HepG2 (cell line): ENCODE results near the gene BANP. TPM values are rescaled to one million over a fixed set of nuclear protein-coding genes. Genes with fewer than 3 reads are reported as not detected.

ENCODE experiments used
- ATAC-seq: fragments of 200-7000 bp; cut with Tn5 transposase; 3 replicates; pipeline ENCODE4 v1.9.1; 2020; ENCODE audit warnings: mild to moderate bottlenecking, moderate library complexity
- BruUV-seq: library from RNA; stranded (reverse); fragments of 400-500 nt; replicated peaks from 2 replicates; lab custom pipeline; 2021; lab: Mats Ljungman, UMichigan
- CTCF ChIA-PET: fragments of 300-600 bp; formaldehyde crosslinking; extraction: SDS; loops from one replicate; lab custom pipeline; 2021; ENCODE audit warnings: low total read pairs, inconsistent platforms, low intra/inter-chr PET ratio; lab: Yijun Ruan, JAX
- POLR2A ChIA-PET: fragments of 350-600 bp; sonication (Branson Sonifier 250); formaldehyde crosslinking; loops from one replicate; lab custom pipeline; 2020; ENCODE audit warnings: antibody characterized with exemption, inconsistent platforms; lab: Yijun Ruan, JAX
- DNase-seq: peaks from one replicate; pipeline ENCODE4 v3.0.0-alpha.2; 2015; ENCODE audit warnings: low spot score
- FAIRE-seq: peaks from 3 replicates; lab custom pipeline; 2011; peaks lifted over from hg19 to GRCh38; lab: Jason Lieb, UNC
- H2AFZ ChIP-seq: one replicate; pipeline ENCODE4 v1.6.1; 2011; ENCODE audit warnings: low read length, inconsistent platforms
- H3K27ac ChIP-seq: fragments of 300-600 bp; 3 replicates; pipeline ENCODE4 v1.8.0; 2011; ENCODE audit warnings: mixed run types, mild to moderate bottlenecking, mixed read lengths, low read length, inconsistent platforms; ENCODE audit not compliant: insufficient read depth; ENCODE audit errors: extremely low read length
- H3K27me3 ChIP-seq, 2 experiments: fragments of 200-600 bp in 1 of 2; 2 replicates in 1 of 2; 3 replicates in 1 of 2; pipeline versions ENCODE4 v1.6.0 to v1.8.0; 2011; ENCODE audit warnings: low read length in 2 of 2, mild to moderate bottlenecking in 2 of 2, moderate library complexity in 2 of 2, inconsistent platforms in 1 of 2; ENCODE audit not compliant: insufficient read depth in 2 of 2, control insufficient read depth in 1 of 2
- H3K36me3 ChIP-seq, 2 experiments: fragments of 200-600 bp in 1 of 2; replicated peaks in 1 of 2; 2 replicates in 1 of 2; 3 replicates in 1 of 2; pipeline versions ENCODE4 v1.5.1 to v1.8.0; 2011; ENCODE audit warnings: low read length in 2 of 2, inconsistent platforms in 1 of 2; ENCODE audit not compliant: insufficient read depth in 2 of 2, control insufficient read depth in 1 of 2
- H3K4me1 ChIP-seq: 2 replicates; pipeline ENCODE4 v1.5.1; 2012; ENCODE audit warnings: low read length, inconsistent platforms; ENCODE audit not compliant: insufficient read depth
- H3K4me2 ChIP-seq: 2 replicates; pipeline ENCODE4 v1.6.0; 2011; ENCODE audit warnings: low read depth, low read length, inconsistent platforms
- H3K4me3 ChIP-seq, 3 experiments: fragments of 200-600 bp in 1 of 3; sonication (generic), shearing (Covaris generic) in 1 of 3; replicated peaks in 1 of 3; 2 replicates each; pipeline ENCODE4 v1.5.1; 2011 to 2016; ENCODE audit warnings: low read length in 3 of 3, inconsistent platforms in 2 of 3, low read depth in 2 of 3, mild to moderate bottlenecking in 2 of 3, control low read depth in 1 of 3, mixed read lengths in 1 of 3; ENCODE audit not compliant: insufficient read depth in 1 of 3
- H3K79me2 ChIP-seq: one replicate; pipeline ENCODE4 v1.6.1; 2011; ENCODE audit warnings: low read length, inconsistent platforms; ENCODE audit not compliant: insufficient read depth
- H3K9ac ChIP-seq: 2 replicates; pipeline ENCODE4 v1.6.0; 2011; ENCODE audit warnings: mild to moderate bottlenecking, low read depth, low read length, inconsistent platforms; ENCODE audit not compliant: insufficient read depth
- H3K9me3 ChIP-seq: 2 replicates; pipeline ENCODE4 v1.5.1; 2012; ENCODE audit warnings: mild to moderate bottlenecking, low read length
- H4K20me1 ChIP-seq: 2 replicates; pipeline ENCODE4 v1.6.0; 2011; ENCODE audit warnings: inconsistent platforms, mild to moderate bottlenecking, low read length, moderate library complexity; ENCODE audit not compliant: insufficient read depth
- ADNP ChIP-seq: sonication (generic); formaldehyde crosslinking; IDR thresholded peaks from 2 replicates; pipeline ENCODE4 v1.4.0; 2020; ENCODE audit warnings: missing genetic modification reagents
- CENPT ChIP-seq: sonication (generic); formaldehyde crosslinking; IDR thresholded peaks from 2 replicates; pipeline ENCODE4 v1.8.0; 2022; ENCODE audit warnings: low read depth, mild to moderate bottlenecking, moderate library complexity, missing genetic modification reagents
- FOXP1 ChIP-seq, 2 experiments: fragments of 450-650 bp in 1 of 2; IDR thresholded peaks; 2 replicates each; pipeline ENCODE4 v1.6.1; 2017 to 2018; ENCODE audit warnings: antibody characterized with exemption in 1 of 2
- HCFC1 ChIP-seq: fragments of 150-350 bp; IDR thresholded peaks from 2 replicates; pipeline ENCODE4 v1.6.1; 2014; ENCODE audit warnings: low read depth, low read length
- IRF1 ChIP-seq: sonication (generic); formaldehyde crosslinking; IDR thresholded peaks from 2 replicates; pipeline ENCODE4 v1.4.0; 2020; ENCODE audit warnings: low read depth, mild to moderate bottlenecking, missing genetic modification reagents
- KMT2A ChIP-seq: sonication (generic); formaldehyde crosslinking; IDR thresholded peaks from 2 replicates; pipeline ENCODE4 v1.4.0; 2020; ENCODE audit warnings: missing genetic modification reagents
- MIXL1 ChIP-seq: IDR thresholded peaks from 2 replicates; pipeline ENCODE4 v1.6.1; 2016
- RBM22 ChIP-seq: fragments of 200-400 bp; formaldehyde crosslinking; optimal IDR thresholded peaks from 2 replicates; pipeline ENCODE3; 2017; ENCODE audit warnings: mild to moderate bottlenecking, low read length, moderate library complexity
- SUZ12 ChIP-seq: fragments of 150-350 bp; IDR thresholded peaks from 2 replicates; pipeline ENCODE4 v1.6.1; 2014; ENCODE audit warnings: low read depth, low read length
- SYNCRIP ChIP-seq: fragments of 200-400 bp; formaldehyde crosslinking; IDR thresholded peaks from 2 replicates; pipeline ENCODE4 v1.6.1; 2018; ENCODE audit warnings: mild to moderate bottlenecking, low read depth, low read length; ENCODE audit not compliant: insufficient read depth
- ZBTB39 ChIP-seq: sonication (generic); formaldehyde crosslinking; IDR thresholded peaks from 2 replicates; pipeline ENCODE4 v1.5.0; 2020; ENCODE audit warnings: missing genetic modification reagents
- ZIK1 ChIP-seq: sonication (generic); formaldehyde crosslinking; IDR thresholded peaks from 2 replicates; pipeline ENCODE4 v1.5.0; 2020; ENCODE audit warnings: mild to moderate bottlenecking, low read depth, missing genetic modification reagents, borderline replicate concordance
- ZNF30 ChIP-seq: sonication (generic); formaldehyde crosslinking; IDR thresholded peaks from 2 replicates; pipeline ENCODE4 v1.5.0; 2020; ENCODE audit warnings: mild to moderate bottlenecking, missing genetic modification reagents
- ZNF496 ChIP-seq: sonication (generic); formaldehyde crosslinking; IDR thresholded peaks from 2 replicates; pipeline ENCODE4 v1.8.1; 2023; ENCODE audit warnings: mild to moderate bottlenecking, moderate library complexity, missing genetic modification reagents; ENCODE audit not compliant: insufficient replicate concordance
- ZNF780A ChIP-seq: sonication (generic); formaldehyde crosslinking; IDR thresholded peaks from 2 replicates; pipeline ENCODE4 v1.8.0; 2022; ENCODE audit warnings: mild to moderate bottlenecking, missing genetic modification reagents, moderate library complexity
- WGBS: methylation state at CpG from one replicate; pipeline ENCODE4 v1.1.6; 2017; ENCODE audit warnings: low lambda C conversion rate; 5-methylcytosine and 5-hydroxymethylcytosine counted together
- in situ Hi-C: cut with HindIII; loops from 2 replicates; pipeline ENCODE4 v1.10.0; 2017; ENCODE audit warnings: low pct_unique_long_range_greater_than_20kb; ENCODE audit not compliant: extremely low pct_ligation_motif_present
- intact Hi-C: fragments of 100-400 bp; cut with micrococcal nuclease; formaldehyde crosslinking; loops from one replicate; pipeline ENCODE4 v1.10.0; 2022; ENCODE audit not compliant: unreplicated experiment
- polyA plus RNA-seq, 8 experiments: library from polyadenylated mRNA; depleted of rRNA in 3 of 8; stranded (reverse) in 7 of 8; unstranded in 1 of 8; fragments of >200 nt; fragmentation: Illumina TruSeq in 4 of 8; extraction: Trizol in 4 of 8; gene quantifications; 2 replicates each; pipeline versions ENCODE4 v1.2.1 to v1.2.3, GENCODE V29; 2011 to 2016; ENCODE audit warnings: low read depth in 4 of 8, missing spikeins in 1 of 8, mixed read lengths in 1 of 8; ENCODE audit not compliant: insufficient read depth in 1 of 8
- total RNA-seq, 5 experiments: library from RNA; depleted of rRNA; stranded (reverse); fragments of >200 nt; fragmentation: Illumina TruSeq; extraction: Trizol; gene quantifications; 2 replicates each; pipeline ENCODE4 v1.2.3, GENCODE V29; 2016; ENCODE audit warnings: low read depth in 1 of 5
- TF ChIP-seq, protein P1 (sequence below): sonication (generic); formaldehyde crosslinking; IDR thresholded peaks from 2 replicates; pipeline ENCODE4 v1.4.0; 2020; ENCODE audit warnings: mild to moderate bottlenecking, missing genetic modification reagents
- TF ChIP-seq, protein P2 (sequence below): sonication (generic); formaldehyde crosslinking; IDR thresholded peaks from 2 replicates; pipeline ENCODE4 v1.4.0; 2020; ENCODE audit warnings: mild to moderate bottlenecking, missing genetic modification reagents

BANP gene
- total and polyA plus RNA-seq, 2 of the 13 experiments (the other 11 are each of a cell fraction or from before 2014, with no cell fraction given) = 20.2 to 23.8 TPM

- TF ChIP-seq ZBTB39 (no peak), ZNF30 (no peak), MIXL1 (no peak), SUZ12 (no peak), KMT2A (CRISPR knock-in tag) (no peak), FOXP1 (IDR thresholded peaks at IDR 0.05) (no peak), FOXP1 (CRISPR knock-in tag; IDR thresholded peaks at IDR 0.05) (no peak), IRF1 (no peak), SYNCRIP (no peak)
- TF ChIP-seq, protein P1, sequence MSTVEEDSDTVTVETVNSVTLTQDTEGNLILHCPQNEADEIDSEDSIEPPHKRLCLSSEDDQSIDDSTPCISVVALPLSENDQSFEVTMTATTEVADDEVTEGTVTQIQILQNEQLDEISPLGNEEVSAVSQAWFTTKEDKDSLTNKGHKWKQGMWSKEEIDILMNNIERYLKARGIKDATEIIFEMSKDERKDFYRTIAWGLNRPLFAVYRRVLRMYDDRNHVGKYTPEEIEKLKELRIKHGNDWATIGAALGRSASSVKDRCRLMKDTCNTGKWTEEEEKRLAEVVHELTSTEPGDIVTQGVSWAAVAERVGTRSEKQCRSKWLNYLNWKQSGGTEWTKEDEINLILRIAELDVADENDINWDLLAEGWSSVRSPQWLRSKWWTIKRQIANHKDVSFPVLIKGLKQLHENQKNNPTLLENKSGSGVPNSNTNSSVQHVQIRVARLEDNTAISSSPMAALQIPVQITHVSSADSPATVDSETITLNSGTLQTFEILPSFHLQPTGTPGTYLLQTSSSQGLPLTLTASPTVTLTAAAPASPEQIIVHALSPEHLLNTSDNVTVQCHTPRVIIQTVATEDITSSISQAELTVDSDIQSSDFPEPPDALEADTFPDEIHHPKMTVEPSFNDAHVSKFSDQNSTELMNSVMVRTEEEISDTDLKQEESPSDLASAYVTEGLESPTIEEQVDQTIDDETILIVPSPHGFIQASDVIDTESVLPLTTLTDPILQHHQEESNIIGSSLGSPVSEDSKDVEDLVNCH = no peak
Observed at GRCh38 chr16:87974178-87974577, 22.9 kb downstream of the BANP start (continued).

DNA sequence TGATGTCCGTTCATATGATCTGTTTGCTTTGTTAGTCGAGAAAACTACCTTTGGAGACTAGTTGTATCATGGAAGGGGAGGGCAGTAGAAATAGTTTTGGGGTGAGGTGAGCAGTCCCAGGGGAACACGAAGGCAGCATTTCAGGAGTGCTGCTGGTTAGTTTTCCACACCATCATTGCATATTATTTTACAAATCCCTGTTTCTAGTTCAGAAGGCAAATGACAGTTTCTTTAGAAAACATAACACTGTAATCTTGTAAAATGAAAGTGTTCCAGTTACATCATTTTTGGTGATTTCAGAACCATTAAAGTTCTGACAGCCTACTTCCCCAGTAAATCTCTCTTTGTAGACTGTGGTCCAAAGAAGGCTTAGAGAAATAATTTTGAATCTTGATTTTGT is 25.4 kb downstream of the BANP start:
- intact Hi-C loops = no loop called here
- ChIA-PET CTCF (no interaction called here), POLR2A (no interaction called here)
- BruUV-seq = no TSS peak
- no peak for FAIRE-seq
- Histone ChIP-seq H3K4me2 (no peak overlapping the region), H3K9ac (no peak overlapping the region), H3K9me3 (peaks cover 14% of the 10 kb centered on the region), H2AFZ (no peak overlapping the region), H3K27ac (no peak overlapping the region), H3K79me2 (peaks cover 26% of the 10 kb centered on the region), H3K36me3 (peaks cover 3 to 12% of the 10 kb centered on the region in 2 experiments; a peak in 3 of 5 replicates), H3K27me3 (no peaks in the 10 kb centered on the region), H4K20me1 (no peaks in the 10 kb centered on the region), H3K4me3 (no peak overlapping the region), H3K4me1 (peaks cover 7% of the 10 kb centered on the region; the same call in 1 of the 2 replicates)
- WGBS = 88% methylated on average over 3 of the region's 3 CpGs
- in situ Hi-C loops = no loop called here
- DNase-seq = no peak
- ATAC-seq = no peak
- TF ChIP-seq HCFC1 (no peak), ZIK1 (no peak), ADNP (CRISPR knock-in tag) (no peak), CENPT (CRISPR knock-in tag) (no peak), RBM22 (no peak), ZNF780A (CRISPR knock-in tag) (no peak), ZNF496 (no peak)
- TF ChIP-seq, protein P2, sequence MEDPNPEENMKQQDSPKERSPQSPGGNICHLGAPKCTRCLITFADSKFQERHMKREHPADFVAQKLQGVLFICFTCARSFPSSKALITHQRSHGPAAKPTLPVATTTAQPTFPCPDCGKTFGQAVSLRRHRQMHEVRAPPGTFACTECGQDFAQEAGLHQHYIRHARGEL (CRISPR knock-in tag) = no peak
- TF ChIP-seq, protein P1 = no peak
